Gastrocnemius medialis (tissue), 4 donors: Measurements from ENCODE around the gene CCDC186.

ENCODE experiments used
- POLR2A ChIP-seq, 2 donors: fragments of 450-650 bp; IDR thresholded peaks; one replicate each; pipeline ENCODE4 v1.6.1; 2017; ENCODE audit warnings: antibody characterized with exemption in 2 of 2, mild to moderate bottlenecking in 2 of 2, moderate library complexity in 2 of 2
- TF ChIP-seq, protein P1 (sequence below), 5 experiments: fragments of 450-650 bp in 3 of 5; fragments of 200-600 bp in 2 of 5; sonication (generic) in 2 of 5; IDR thresholded peaks in 4 of 5; conservative IDR thresholded peaks in 1 of 5; 1 replicate in 4 of 5; 2 replicates in 1 of 5; pipeline ENCODE4 v1.5.1; 2016 to 2019; ENCODE audit warnings: antibody characterized with exemption in 5 of 5, mild to moderate bottlenecking in 3 of 5, moderate library complexity in 3 of 5

- TF ChIP-seq, protein P1, sequence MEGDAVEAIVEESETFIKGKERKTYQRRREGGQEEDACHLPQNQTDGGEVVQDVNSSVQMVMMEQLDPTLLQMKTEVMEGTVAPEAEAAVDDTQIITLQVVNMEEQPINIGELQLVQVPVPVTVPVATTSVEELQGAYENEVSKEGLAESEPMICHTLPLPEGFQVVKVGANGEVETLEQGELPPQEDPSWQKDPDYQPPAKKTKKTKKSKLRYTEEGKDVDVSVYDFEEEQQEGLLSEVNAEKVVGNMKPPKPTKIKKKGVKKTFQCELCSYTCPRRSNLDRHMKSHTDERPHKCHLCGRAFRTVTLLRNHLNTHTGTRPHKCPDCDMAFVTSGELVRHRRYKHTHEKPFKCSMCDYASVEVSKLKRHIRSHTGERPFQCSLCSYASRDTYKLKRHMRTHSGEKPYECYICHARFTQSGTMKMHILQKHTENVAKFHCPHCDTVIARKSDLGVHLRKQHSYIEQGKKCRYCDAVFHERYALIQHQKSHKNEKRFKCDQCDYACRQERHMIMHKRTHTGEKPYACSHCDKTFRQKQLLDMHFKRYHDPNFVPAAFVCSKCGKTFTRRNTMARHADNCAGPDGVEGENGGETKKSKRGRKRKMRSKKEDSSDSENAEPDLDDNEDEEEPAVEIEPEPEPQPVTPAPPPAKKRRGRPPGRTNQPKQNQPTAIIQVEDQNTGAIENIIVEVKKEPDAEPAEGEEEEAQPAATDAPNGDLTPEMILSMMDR (IDR thresholded peaks at IDR 0.05 in 4 of 5, conservative IDR thresholded peaks at IDR 0.05 in 1 of 5): no peak
- TF ChIP-seq POLR2A (IDR thresholded peaks at IDR 0.05): no peak
These were observed 78.3 kb downstream of the CCDC186 start for GRCh38 chr10:114095559-114096337.
